GM03348 (cell line): Measurements from ENCODE around the gene TOPORS.
"Not testable (repeated sequence)": the region's sequence is repeated elsewhere in the genome, so short reads cannot be mapped to it uniquely, and the experiment has no call there.

Experiments
- DNase-seq: peaks from one replicate; pipeline ENCODE4 v3.0.0; 2012; ENCODE audit warnings: low spot score

Gene TOPORS

GRCh38 chr9:32552172-32552872 is at the start of gene TOPORS, which contains the start of gene SMIM27:
TOPORS (minus strand) TSS chr9:32552586; CDS start chr9:32552436, 150 bp downstream.
SMIM27 (plus strand) TSS chr9:32552327; CDS start chr9:32552435, 108 bp downstream.
- peak; percentile 94 for DNase-seq

- DNase-seq = not testable (repeated sequence)
These were observed 46.6 kb upstream of the TOPORS start for GRCh38 chr9:32599021-32599420.

- DNase-seq = no peak
These were observed 44.5 kb upstream of the TOPORS start for GRCh38 chr9:32596936-32597335.

GRCh38 chr9:32596096-32596865 is 43.9 kb upstream of the TOPORS start:
- no peak for DNase-seq

GRCh38 chr9:32590898-32591297 is 38.5 kb upstream of the TOPORS start:
- no peak for DNase-seq

- DNase-seq = no peak
These were observed 38.1 kb upstream of the TOPORS start for GRCh38 chr9:32590476-32590875.

GRCh38 chr9:32589083-32589723 is 36.8 kb upstream of the TOPORS start:
- DNase-seq = peak; percentile 63

GRCh38 chr9:32587901-32588300 is 35.5 kb upstream of the TOPORS start:
- peak; percentile 19 for DNase-seq

- no peak for DNase-seq
These were observed 32.4 kb upstream of the TOPORS start for GRCh38 chr9:32584784-32585183.

GRCh38 chr9:32581512-32582143 is 29.2 kb upstream of the TOPORS start:
- DNase-seq = peak; percentile 57

- no peak for DNase-seq
These were observed 28.4 kb upstream of the TOPORS start for GRCh38 chr9:32580631-32581300.

GRCh38 chr9:32579706-32580331 is 27.4 kb upstream of the TOPORS start:
- peak; percentile 60 for DNase-seq

GRCh38 chr9:32578976-32579375 is 26.6 kb upstream of the TOPORS start:
- DNase-seq = no peak

- DNase-seq = no peak
These were observed 24.9 kb upstream of the TOPORS start for GRCh38 chr9:32577316-32577715.

- no peak for DNase-seq
These were observed 22.5 kb upstream of the TOPORS start for GRCh38 chr9:32574858-32575257.

GRCh38 chr9:32573821-32574220 is 21.4 kb upstream of the TOPORS start:
- DNase-seq = no peak

- DNase-seq = peak; percentile 93
These were observed 20.6 kb upstream of the TOPORS start, which contains the start of gene NDUFB6 for GRCh38 chr9:32572900-32573523. NDUFB6 (minus strand) TSS chr9:32573159; CDS start chr9:32573060, 99 bp downstream.

- peak; percentile 78 for DNase-seq
These were observed 19.8 kb upstream of the TOPORS start for GRCh38 chr9:32571969-32572899.

GRCh38 chr9:32570262-32570661 is 17.9 kb upstream of the TOPORS start:
- DNase-seq = no peak

GRCh38 chr9:32566770-32567169 is 14.4 kb upstream of the TOPORS start:
- DNase-seq = no peak
